Ishikawa (cell line): ENCODE data around the gene DNTTIP2.

Experiments
- CREB1 ChIP-seq: IDR thresholded peaks from 2 replicates; pipeline ENCODE4 v1.6.1; 2012; ENCODE audit warnings: low read depth
- EGR1 ChIP-seq: IDR thresholded peaks from 2 replicates; pipeline ENCODE4 v1.6.1; 2012
- EP300 ChIP-seq: IDR thresholded peaks from 2 replicates; pipeline ENCODE4 v1.6.1; 2012; ENCODE audit warnings: borderline replicate concordance
- MAX ChIP-seq: IDR thresholded peaks from 2 replicates; pipeline ENCODE4 v1.6.1; 2012
- RAD21 ChIP-seq: IDR thresholded peaks from 2 replicates; pipeline ENCODE4 v1.6.1; 2012; ENCODE audit warnings: low read depth
- TF ChIP-seq, protein P1 (sequence below): IDR thresholded peaks from 2 replicates; pipeline ENCODE4 v1.6.1; 2012; ENCODE audit warnings: low read depth, mild to moderate bottlenecking

GRCh38 chr1:93816970-93817678, 61.9 kb downstream of the DNTTIP2 start:
- no peak for TF ChIP-seq CREB1
- no peak for TF ChIP-seq EP300
- TF ChIP-seq, protein P1, sequence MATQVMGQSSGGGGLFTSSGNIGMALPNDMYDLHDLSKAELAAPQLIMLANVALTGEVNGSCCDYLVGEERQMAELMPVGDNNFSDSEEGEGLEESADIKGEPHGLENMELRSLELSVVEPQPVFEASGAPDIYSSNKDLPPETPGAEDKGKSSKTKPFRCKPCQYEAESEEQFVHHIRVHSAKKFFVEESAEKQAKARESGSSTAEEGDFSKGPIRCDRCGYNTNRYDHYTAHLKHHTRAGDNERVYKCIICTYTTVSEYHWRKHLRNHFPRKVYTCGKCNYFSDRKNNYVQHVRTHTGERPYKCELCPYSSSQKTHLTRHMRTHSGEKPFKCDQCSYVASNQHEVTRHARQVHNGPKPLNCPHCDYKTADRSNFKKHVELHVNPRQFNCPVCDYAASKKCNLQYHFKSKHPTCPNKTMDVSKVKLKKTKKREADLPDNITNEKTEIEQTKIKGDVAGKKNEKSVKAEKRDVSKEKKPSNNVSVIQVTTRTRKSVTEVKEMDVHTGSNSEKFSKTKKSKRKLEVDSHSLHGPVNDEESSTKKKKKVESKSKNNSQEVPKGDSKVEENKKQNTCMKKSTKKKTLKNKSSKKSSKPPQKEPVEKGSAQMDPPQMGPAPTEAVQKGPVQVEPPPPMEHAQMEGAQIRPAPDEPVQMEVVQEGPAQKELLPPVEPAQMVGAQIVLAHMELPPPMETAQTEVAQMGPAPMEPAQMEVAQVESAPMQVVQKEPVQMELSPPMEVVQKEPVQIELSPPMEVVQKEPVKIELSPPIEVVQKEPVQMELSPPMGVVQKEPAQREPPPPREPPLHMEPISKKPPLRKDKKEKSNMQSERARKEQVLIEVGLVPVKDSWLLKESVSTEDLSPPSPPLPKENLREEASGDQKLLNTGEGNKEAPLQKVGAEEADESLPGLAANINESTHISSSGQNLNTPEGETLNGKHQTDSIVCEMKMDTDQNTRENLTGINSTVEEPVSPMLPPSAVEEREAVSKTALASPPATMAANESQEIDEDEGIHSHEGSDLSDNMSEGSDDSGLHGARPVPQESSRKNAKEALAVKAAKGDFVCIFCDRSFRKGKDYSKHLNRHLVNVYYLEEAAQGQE: no peak
- TF ChIP-seq MAX: no peak
- TF ChIP-seq RAD21: no peak
- TF ChIP-seq EGR1: no peak
